GM21515 (cell line): ENCODE measurements around the gene WWOX.

ENCODE experiments used
- ATAC-seq: cut with Tn5 transposase; IDR thresholded peaks from one replicate; pipeline ENCODE4 v1.9.1; 2021; ENCODE audit not compliant: unreplicated experiment

Gene WWOX

GRCh38 chr16:78386557-78387324 is 287.3 kb downstream of the WWOX start:
- no peak for ATAC-seq

- no peak for ATAC-seq
Measured at GRCh38 chr16:78389009-78389498, 289.6 kb downstream of the WWOX start.

- ATAC-seq = no peak
Measured at GRCh38 chr16:78390092-78390491, 290.6 kb downstream of the WWOX start.

GRCh38 chr16:78390508-78391324 is 291.3 kb downstream of the WWOX start:
- no peak for ATAC-seq

GRCh38 chr16:78392585-78393195 is 293.2 kb downstream of the WWOX start:
- no peak for ATAC-seq

GRCh38 chr16:78395035-78395434 is 295.6 kb downstream of the WWOX start:
- no peak for ATAC-seq

GRCh38 chr16:78396046-78396445 is 296.6 kb downstream of the WWOX start:
- no peak for ATAC-seq

- no peak for ATAC-seq
Measured at GRCh38 chr16:78396673-78397072, 297.2 kb downstream of the WWOX start.

- no peak for ATAC-seq
Measured at GRCh38 chr16:78399384-78399783, 299.9 kb downstream of the WWOX start.

GRCh38 chr16:78402833-78403232 is 303.4 kb downstream of the WWOX start:
- ATAC-seq = no peak

GRCh38 chr16:78405040-78405439 is 305.6 kb downstream of the WWOX start:
- ATAC-seq = no peak

GRCh38 chr16:78405833-78406232 is 306.4 kb downstream of the WWOX start:
- no peak for ATAC-seq

GRCh38 chr16:78407191-78407590 is 307.7 kb downstream of the WWOX start:
- no peak for ATAC-seq

- ATAC-seq = no peak
Measured at GRCh38 chr16:78413651-78414050, 314.2 kb downstream of the WWOX start.

GRCh38 chr16:78415013-78415412 is 315.6 kb downstream of the WWOX start:
- ATAC-seq = no peak

- ATAC-seq = no peak
Measured at GRCh38 chr16:78415669-78416068, 316.2 kb downstream of the WWOX start.

- ATAC-seq = no peak
Measured at GRCh38 chr16:78416400-78416799, 316.9 kb downstream of the WWOX start.

GRCh38 chr16:78421181-78421708 is 321.8 kb downstream of the WWOX start:
- no peak for ATAC-seq

GRCh38 chr16:78425281-78425680 is 325.8 kb downstream of the WWOX start:
- no peak for ATAC-seq

GRCh38 chr16:78425891-78426510 is 326.5 kb downstream of the WWOX start:
- ATAC-seq = no peak

- ATAC-seq = no peak
Measured at GRCh38 chr16:78428193-78428592, 328.7 kb downstream of the WWOX start.
